Activated CD8-positive, alpha-beta memory T cell treated with anti-CD3 and anti-CD28 coated beads for 48 hours (primary cell): Measurements from ENCODE around the gene GRAMD1C.
A peak's percentile ranks its signal among the peaks of the same experiment; 100 is the strongest.
"Not testable (repeated sequence)": the region's sequence is repeated elsewhere in the genome, so short reads cannot be mapped to it uniquely, and the experiment has no call there.

Experiments used
- DNase-seq, 3 experiments: peaks; one replicate each; pipeline ENCODE4 v3.0.0-alpha.2; 2020; ENCODE audit warnings: low read depth in 2 of 3, low spot score in 2 of 3

The GRAMD1C gene

DNA sequence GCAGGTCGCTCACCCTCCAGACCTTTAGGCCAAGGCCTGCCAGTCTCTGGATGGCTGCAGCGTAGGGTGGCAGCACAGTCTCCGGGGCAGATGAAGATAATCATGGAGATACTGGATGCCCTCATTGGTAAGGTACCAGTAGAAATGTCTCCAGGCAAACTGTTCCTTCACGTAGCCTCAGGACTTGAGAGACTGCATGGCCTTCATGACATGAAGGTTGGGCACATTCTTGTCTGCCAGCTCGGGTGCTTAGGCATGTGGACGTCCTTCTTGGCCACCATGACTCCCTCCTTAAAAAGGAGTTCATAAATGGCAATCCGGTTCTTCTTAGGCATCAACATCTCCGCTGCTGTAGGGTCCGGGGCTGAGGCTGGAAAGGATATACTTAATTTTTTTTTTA, 11.8 kb downstream of the GRAMD1C start:
- DNase-seq: not testable (repeated sequence)

DNA sequence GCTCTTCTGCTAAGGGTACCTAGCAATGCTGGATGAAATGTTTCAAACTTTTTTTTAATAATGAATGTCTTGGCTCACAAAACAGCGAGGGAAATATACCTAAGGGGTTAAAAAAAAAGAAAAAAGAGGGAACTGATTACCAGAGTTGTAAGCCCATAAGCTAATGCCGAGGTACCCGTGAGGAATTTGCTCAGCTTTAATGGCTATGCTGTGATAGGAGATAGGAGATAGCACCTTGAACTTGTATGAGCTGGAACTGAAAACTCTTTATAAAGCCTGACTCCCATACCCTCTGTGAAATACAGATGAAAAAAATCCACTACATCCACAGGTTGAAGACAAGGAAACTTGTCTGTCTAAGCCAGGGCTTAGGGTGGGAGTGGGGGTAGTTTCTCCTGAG, 13.9 kb downstream of the GRAMD1C start:
- DNase-seq: no peak

DNA sequence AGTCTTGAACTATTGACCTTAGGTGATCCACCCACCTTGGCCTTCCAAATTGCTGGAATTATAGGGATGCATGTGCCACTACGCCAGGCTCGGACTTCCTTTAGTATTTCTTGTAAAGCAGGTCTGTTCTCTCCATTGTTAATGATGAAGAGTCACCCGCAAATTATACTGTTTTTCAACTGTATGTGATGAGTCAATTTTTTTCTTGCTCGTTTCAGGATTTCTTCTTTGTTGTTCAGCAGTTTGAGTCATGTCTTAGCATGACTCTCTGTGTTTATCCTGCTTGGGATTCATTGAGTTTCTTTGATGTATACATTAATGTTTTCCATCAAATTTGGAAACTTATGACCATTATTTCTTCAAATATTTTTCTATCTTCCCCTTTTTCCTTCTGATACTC, 28.9 kb downstream of the GRAMD1C start:
- DNase-seq: no peak

DNA sequence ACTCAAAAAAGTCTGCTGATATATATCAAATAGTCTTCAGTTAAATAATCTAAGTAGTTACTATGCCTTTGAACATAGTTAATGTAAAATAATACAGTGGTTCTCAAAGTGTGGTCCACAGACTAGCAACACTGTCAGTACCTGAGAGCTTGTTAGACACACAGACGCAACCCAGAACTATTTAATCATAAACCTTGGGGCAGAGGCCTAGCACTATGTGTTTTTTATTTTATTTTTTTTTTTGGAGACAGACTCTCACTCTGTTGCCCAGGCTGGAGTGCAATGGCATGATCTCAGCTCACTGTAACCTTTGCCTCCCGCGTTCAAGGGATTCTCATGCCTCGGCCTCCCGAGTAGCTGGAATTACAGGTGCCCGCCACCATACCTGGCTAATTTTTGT, 34.7 kb downstream of the GRAMD1C start:
- DNase-seq: no peak

DNA sequence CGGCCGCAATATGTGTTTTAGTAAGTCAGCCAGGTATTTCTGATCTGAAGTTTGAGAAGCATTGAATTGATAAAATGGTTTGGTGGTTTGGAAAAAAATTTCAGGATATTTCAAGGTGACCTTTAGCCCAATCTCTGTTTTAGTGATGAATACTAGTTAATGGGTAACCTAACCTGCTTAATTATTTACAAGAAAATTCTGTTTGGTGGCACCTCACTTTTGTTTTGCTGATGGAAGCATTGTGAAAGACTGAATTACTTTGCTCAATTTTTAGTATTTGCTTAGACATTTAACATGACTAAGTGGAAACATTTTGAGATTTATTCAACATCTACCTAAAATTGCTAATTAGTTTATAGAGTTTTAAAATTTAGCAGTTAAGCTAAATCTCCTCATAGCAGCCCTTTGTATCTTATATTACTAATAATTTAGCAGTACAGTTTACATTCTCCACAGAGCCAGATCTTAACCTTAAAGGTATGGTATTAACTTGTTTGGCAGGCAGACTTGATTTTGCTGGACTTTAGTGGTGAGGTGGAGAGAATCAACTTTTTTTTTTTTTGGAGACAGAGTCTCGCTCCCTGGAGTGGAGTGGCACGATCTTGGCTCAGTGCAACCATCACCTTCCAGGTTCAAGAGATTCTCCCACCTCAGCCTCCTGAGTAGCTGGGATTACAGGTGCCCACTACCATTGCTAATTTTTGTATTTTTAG, 35.4 kb downstream of the GRAMD1C start:
- DNase-seq: no peak

DNA sequence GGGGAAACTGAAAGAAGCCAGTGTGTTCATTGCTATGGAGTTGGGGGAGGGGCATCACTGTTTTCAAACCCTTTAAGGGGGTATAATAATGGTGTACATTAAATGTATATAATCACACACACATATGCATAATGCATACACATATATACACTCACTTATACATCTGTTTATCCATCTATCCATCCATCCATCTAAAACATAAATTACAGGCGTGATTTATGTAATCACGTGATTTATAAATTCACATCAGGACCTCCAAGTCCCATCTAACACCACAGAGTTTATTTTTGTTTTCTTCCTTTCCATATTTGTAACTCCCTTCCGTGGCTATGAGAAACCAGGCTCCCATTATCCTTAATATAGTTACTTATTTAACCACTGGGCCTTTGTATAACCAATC, 39.8 kb downstream of the GRAMD1C start:
- DNase-seq: no peak

DNA sequence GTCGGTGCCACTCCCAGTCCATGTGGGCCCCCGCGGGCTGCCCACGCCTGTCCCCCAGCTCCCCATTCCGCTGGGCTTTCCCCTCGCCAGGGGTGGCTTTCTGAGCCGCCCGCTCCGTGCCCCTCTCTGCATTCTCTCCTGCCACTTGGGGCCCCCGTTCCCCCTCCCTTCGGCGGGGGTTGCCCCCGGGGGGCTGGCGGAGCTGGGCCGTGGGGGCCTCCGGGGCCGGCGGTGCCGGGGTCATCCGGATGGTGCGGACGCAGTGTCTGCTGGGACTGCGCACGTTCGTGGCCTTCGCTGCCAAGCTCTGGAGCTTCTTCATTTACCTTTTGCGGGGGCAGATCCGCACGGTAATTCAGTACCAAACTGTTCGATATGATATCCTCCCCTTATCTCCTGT, 46.5 kb downstream of the GRAMD1C start:
- DNase-seq: no peak

DNA sequence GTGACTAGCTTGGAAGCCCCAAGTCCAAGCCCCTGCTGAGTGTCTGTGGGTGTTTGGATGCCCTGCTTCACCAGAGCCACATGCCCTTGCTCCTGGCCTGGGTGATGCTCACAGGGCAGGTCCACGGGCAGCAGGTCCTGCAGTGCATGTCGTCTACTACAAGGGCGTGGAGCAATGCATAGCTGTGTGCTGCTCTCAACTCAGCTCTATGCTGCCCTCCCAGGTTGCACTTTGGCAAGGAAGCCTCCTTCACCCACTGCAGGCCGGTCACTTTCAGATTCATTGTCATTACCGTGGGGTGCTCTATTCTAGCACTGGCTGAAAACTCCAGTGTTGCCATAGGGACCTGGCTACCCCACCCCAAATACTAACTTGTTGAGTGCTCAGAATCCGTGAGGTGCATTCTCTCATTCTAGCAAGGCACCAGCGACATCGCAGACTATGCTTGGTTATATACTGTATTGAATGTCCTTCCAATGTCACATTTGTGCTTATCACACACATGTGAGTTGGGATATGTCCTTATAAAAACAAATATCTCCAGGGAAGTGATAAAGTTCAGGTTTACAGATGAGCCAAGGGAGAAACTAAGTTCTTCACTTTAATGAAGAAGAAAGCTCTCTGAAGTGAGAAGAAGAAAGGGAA, 51.8 kb downstream of the GRAMD1C start:
- no peak for DNase-seq

DNA sequence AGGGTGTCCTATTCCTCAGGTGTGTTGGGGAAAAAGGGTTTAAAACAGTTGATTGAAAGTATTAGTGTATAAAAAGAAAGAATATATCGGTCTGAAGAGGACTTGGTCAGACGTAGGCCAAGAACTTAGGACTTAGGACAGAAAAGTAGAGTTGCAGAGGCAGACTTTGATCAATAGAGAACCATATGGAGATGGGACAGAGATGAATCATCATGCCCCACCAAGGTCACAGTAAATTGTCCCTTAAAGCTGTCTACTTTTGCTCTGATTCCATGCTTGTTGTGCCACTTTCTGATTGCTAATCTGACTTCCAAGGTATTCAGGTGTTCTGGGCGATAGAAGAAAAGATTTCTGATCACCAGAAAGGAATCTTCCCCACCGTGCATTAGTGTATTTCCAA, 56.3 kb downstream of the GRAMD1C start:
- DNase-seq: no peak

DNA sequence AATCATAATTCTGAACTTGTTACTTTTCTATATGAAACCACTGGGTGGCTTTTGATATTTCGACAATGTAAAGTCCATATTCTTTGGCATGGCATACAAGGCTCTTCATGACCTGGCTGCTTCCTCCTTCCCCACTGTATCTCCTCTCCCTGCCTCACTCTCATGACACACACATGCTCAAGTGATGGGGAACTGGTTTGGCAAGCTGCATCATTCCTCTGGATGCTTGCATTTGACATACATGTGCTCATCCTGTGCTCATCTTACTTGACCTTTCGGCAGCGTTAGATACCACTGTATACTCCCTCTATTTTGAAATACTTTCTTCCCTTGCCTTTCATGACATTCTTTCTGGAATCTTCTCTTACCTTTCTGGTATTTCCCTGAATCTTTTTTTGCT, 57.4 kb downstream of the GRAMD1C start:
- no peak for DNase-seq

DNA sequence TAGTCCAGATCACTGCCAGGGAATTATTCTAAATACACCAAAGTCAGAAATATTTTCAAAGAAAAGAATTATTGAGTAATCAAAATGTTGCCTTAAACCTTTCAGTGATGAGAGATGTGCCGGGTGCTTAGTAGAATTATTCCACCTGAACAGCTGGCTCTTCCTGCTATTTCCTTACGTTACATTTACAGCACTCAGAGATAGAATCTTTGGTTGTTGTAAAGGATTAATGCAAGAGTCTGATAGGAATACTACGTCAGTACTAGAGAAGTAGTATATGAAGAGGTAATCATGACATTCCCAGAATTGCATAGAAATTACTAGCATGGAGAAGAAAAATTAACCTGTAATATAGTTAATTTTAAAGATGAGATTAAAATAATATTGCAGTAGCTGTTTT, 58.3 kb downstream of the GRAMD1C start:
- no peak for DNase-seq

DNA sequence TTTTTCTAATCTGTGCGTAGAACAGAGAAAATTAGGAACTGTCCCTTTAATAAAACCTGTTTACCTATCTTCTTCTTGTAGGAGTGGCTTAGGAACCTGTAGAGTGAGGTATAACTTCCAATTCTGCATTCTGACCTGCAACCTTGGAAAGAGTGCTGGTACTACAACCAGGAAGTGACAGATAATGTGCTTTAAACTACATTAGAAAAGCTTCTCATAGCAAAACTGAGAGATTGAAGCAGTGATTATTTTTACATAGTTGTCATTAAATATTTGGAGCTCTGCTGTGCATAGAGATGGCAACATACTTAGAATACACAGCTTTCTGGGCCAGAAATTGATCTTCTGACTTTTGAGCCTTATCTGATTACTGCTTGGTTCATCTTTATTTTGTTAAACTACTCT, 58.8 kb downstream of the GRAMD1C start:
- no peak for DNase-seq

DNA sequence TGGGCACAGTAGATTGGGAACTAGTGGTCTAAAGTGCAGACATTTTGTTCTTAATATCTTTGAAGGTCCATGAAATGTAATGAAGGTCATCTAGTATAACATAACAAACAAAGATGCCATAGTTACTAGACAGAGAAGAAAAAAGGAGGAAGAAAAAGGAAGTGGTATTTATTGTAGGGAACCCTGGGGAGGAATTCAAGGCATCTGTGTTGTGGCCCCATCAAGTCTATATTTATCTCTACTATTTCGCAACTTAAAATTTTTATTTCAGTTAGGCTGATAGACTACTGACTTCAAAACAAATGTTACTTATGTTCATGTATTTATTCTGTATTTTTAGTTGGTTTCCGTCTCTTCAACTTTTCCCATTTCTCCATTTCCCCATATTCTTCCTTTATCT, 60.3 kb downstream of the GRAMD1C start:
- DNase-seq: no peak

DNA sequence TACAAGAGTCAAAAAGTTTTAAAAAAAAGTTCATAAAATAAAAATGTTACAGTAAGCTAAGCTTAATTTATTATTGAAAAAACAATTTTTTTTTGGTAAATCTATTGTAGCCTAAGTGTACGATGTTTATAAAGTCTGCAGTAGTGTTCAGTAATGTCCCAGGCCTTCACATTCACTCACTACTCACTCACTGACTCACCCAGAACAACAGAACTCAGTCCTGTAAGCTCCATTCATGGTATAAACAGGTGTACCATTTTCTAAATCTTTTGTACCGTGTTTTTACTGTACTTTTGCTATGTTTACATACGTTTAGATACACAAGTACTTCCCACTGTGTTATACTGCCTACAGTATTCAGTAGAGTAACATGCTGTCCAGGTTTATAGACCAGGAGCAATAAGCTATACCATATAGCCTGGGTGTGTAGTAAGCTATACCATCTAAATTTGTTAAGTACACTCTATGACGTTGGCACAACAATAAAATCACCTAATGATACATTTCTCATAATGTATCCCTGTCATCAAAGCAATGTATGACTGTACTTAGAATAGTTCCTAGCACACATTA, 68.1 kb downstream of the GRAMD1C start:
- DNase-seq: no peak

DNA sequence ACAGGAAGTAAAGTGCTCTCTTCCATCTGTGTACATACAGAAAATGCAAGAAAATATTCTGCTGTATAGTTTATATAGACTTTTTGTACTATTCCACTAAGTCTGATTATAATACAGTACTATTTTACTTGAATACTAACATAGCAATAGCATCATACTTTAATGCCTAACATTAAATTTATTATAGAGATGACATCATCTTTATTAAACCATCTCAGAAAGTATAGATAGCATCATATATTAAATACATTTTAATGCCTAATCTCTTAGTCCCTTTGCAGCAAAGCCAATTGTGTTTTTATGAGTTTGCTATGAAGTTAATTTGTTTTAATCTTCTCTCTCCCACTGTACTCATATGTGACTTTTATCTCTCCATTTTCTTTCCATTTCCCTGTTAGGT, 69.5 kb downstream of the GRAMD1C start:
- no peak for DNase-seq

DNA sequence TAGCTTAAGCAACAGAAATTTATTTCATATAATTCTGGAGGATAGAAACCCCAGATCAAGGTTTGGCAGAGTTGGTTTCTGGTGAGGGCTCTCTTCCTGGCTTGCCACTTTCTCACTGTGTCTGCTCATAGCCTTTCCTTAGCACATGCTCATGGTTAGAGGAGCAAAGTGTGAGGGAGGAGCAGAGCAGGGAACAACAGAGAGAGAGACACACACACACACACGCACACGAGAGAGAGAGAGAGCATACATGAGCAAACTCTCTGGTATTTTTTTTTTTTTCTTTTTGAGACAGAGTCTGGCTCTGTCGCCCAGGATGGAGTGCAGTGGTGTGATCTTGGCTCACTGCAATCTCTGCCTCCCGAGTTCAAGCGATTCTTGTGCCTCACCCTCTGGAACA, 72.4 kb downstream of the GRAMD1C start:
- DNase-seq: no peak

DNA sequence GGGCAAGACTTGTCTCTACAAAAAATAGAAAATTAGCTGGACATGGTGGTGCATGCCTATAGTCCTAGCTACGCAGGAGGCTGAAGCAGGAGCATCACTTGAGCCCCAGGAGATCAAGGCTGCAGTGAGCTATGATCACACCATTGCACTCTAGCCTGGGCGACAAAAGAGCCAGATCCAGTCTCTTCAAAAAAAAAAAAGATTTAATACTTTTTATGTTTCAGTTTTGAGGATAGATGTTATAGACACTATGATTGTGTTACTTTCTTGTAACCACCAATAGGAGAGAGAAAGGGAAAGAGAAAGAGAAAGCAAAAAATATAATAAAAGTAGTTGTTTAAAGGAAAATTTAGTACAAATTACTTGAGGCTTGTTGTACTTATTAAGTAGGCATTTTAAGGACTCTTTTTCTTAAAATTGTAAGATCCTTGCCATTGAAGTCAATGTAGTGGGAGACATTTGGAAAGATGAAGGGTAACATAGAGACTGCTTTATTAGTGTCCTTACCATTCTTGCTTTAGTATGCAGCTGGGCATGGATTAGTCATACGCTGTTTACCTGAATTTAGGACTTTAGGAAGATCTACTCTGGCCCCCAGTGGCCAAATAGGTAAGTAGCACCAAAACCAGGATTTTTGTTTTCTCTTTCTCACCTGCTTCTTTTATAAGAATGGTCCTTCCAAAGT, 74.1 kb downstream of the GRAMD1C start:
- no peak for DNase-seq

DNA sequence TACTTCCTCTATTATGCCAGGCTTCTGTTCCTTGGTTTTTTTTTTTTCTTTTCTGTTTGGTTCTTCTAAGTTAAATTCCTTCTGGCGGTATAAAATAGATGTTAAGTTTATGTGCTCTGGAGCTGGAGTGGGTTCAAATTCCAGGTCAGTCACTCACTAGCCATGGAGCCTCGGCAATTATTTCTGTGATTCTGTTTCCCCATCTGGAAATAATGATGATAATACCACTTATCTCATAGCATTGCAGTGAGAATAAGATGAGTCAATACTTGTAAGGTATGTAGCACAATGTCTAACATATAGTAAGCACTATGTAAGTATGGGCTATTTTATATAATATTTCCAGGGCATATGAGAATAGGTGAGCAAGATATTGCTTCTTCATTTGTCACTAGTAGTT, 76.1 kb downstream of the GRAMD1C start:
- no peak for DNase-seq

DNA sequence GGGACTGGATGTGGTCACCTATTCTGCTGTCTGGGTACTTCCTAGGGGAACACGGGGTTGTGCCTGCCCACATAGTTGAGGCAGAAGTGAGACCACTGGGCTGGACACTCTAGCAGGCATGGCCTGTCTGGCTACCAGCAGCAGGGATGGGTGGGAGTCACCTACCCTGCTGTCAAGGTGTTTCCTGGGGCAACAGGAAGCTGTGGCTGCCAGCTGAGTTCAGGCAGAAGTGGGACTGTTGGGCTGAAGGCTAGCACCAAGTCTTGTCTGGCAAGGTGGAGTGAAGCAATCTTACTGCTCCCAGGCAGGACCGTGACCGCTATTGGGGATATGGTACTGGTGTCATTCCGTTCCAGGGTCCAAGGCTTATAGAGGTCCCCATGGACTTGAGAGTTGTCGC, 89.0 kb downstream of the GRAMD1C start:
- no peak for DNase-seq

DNA sequence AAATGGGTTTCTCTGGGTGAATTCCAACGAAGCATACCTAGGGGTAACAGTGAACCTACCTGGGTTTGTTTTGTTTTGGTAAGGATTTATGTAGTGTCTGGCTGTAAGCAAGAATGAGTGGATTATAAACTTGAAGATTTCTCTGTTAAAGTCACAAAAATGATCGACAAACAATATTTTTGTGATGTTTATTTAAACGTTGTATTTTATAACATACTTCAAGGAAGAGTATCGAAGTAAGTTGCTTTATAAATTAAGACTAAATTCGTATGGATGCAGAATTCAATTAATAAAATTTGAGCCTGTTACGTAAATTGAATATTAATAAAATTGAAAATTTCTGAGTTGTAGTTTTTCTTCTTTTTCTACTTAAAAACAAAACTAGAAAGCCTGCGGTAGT, 108.2 kb downstream of the GRAMD1C start:
- DNase-seq: no peak

DNA sequence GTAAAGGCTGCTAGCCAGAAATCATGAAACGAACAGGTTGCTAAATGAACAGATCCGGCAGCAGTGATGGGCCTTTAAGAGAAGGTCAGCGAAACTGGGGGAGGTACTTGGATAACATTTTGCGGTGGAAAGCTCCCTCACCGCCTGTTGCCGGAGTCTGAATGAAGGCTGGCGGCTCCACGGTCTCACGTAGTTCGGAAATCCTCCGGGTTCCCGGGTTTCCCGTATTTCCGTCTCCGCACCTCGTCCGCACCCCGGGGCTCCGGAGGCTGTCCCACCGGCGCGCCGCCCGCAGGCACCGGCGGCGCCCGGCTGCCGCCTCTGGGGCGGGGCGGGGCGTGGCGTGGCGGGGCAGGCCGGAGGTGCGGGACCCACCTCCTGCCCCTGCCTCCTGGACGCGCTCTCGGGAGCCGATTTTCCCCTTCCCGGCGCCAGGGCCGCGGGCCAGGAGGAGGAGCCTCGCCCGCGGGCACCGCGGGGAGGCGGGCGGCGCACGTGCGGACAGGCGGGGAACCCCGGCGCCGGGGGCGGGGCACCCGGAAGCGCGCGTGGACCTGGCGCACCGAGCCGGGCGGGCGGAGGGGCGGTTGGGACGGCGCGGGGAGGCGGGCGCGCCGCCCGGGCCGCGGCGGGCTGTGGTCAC, 108.9 kb downstream of the GRAMD1C start, which contains the start of gene ZDHHC23:
Gene ZDHHC23, plus strand, starts transcription at position 642 of the 643 bp plus-strand sequence. CDS start 790 bp downstream, outside the sequence.
- DNase-seq: peak; percentile 10 to 36 (median 36)
